CD4-positive, alpha-beta T cell (primary cell): Measurements from ENCODE around the gene HPF1. TPM values are rescaled to one million over a fixed set of nuclear protein-coding genes. Genes with fewer than 3 reads are reported as not detected.
A peak's percentile ranks its signal among the peaks of the same experiment; 100 is the strongest.
"Not testable (repeated sequence)": the region's sequence is repeated elsewhere in the genome, so short reads cannot be mapped to it uniquely, and the experiment has no call there.

Experiments used
- ATAC-seq: fragments of 200-7000 bp; cut with Tn5 transposase; one replicate; pipeline ENCODE4 v1.10.0; 2022; ENCODE audit warnings: mild to moderate bottlenecking; ENCODE audit not compliant: poor library complexity
- CTCF ChIA-PET: fragments of 350-600 bp; sonication (Branson Sonifier 250); formaldehyde crosslinking; loops from one replicate; lab custom pipeline; 2021; ENCODE audit warnings: antibody characterized with exemption, inconsistent platforms; lab: Charles Lee
- POLR2A ChIA-PET: fragments of 350-600 bp; sonication (Branson Sonifier 250); formaldehyde crosslinking; loops from one replicate; lab custom pipeline; 2021; ENCODE audit warnings: antibody characterized with exemption, inconsistent platforms; lab: Charles Lee
- DNase-seq, 14 experiments: peaks; one replicate each; pipeline ENCODE4 v3.0.0-alpha.2; 2013 to 2020; ENCODE audit warnings: mixed read lengths in 2 of 14
- H3K27ac ChIP-seq, 2 donors: one replicate each; pipeline versions ENCODE4 v1.5.1 to v1.7.0; 2013; ENCODE audit warnings: low read length in 2 of 2, low read depth in 1 of 2, mild to moderate bottlenecking in 1 of 2
- H3K27me3 ChIP-seq, 2 experiments: 1 replicate in 1 of 2; 2 replicates in 1 of 2; pipeline versions ENCODE4 v1.6.1 to v1.7.0; 2013; ENCODE audit warnings: low read length in 2 of 2, control low read depth in 1 of 2, mild to moderate bottlenecking in 1 of 2, moderate library complexity in 1 of 2; ENCODE audit not compliant: insufficient read depth in 2 of 2, control insufficient read depth in 1 of 2
- H3K36me3 ChIP-seq: one replicate; pipeline ENCODE4 v1.6.1; 2013; ENCODE audit warnings: low read length, control low read depth; ENCODE audit not compliant: insufficient read depth
- H3K4me1 ChIP-seq: one replicate; pipeline ENCODE4 v1.6.1; 2013; ENCODE audit warnings: low read length, control low read depth; ENCODE audit not compliant: insufficient read depth
- H3K4me3 ChIP-seq: one replicate; pipeline ENCODE4 v1.5.1; 2013; ENCODE audit warnings: mild to moderate bottlenecking, low read length, moderate library complexity
- H3K9me3 ChIP-seq, 2 experiments: 1 replicate in 1 of 2; 2 replicates in 1 of 2; pipeline versions ENCODE4 v1.6.1 to v1.7.0; 2013; ENCODE audit warnings: low read length in 2 of 2, mild to moderate bottlenecking in 2 of 2, control low read depth in 1 of 2, moderate library complexity in 1 of 2; ENCODE audit not compliant: control insufficient read depth in 1 of 2, insufficient read depth in 1 of 2
- H3K27ac Mint-ChIP-seq: one replicate; pipeline ENCODE4 v1.8.0; 2020; ENCODE audit warnings: mixed read lengths
- H3K27me3 Mint-ChIP-seq: one replicate; pipeline ENCODE4 v1.8.0; 2021; ENCODE audit warnings: mixed read lengths
- H3K36me3 Mint-ChIP-seq: one replicate; pipeline ENCODE4 v1.8.0; 2021; ENCODE audit warnings: low read depth, mixed read lengths
- H3K4me1 Mint-ChIP-seq: one replicate; pipeline ENCODE4 v1.8.0; 2021; ENCODE audit warnings: low read depth, mixed read lengths
- H3K4me3 Mint-ChIP-seq: one replicate; pipeline ENCODE4 v1.8.0; 2020; ENCODE audit warnings: mild to moderate bottlenecking, mixed read lengths
- H3K9me3 Mint-ChIP-seq: one replicate; pipeline ENCODE4 v1.8.0; 2020; ENCODE audit warnings: mixed read lengths
- CTCF ChIP-seq: fragments of 200-600 bp; IDR thresholded peaks from one replicate; pipeline ENCODE4 v1.8.0; 2022; ENCODE audit warnings: antibody characterized with exemption, mild to moderate bottlenecking
- intact Hi-C, 2 experiments: fragments of 100-400 bp; cut with DNase I in 1 of 2; cut with micrococcal nuclease in 1 of 2; formaldehyde crosslinking; loops; one replicate each; pipeline versions ENCODE4 v1.15.1 to v1.9.0; 2023 to 2025; cut with DNase I, micrococcal nuclease
- polyA plus RNA-seq, 2 donors: library from polyadenylated mRNA; unstranded; fragments of 120-200 nt; gene quantifications; one replicate each; pipeline ENCODE4 v1.2.1, GENCODE V29; 2013
- total RNA-seq, 174 experiments: library from RNA in 2 of 174; stranded (reverse) in 2 of 174; gene quantifications; one replicate each; pipeline ENCODE4 v1.2.3 and lab custom pipeline; 2021 to 2026

The HPF1 gene
- 1 to 10 TPM; 4.4 to 4.8 TPM for total RNA-seq
- polyA plus RNA-seq (2013, experiment 1 of 2) = 24.1 TPM
- polyA plus RNA-seq (2013, experiment 2 of 2) = 20.3 TPM
- 4.7 to 40.4 (median 13.2) reads per million in 172 experiments for total RNA-seq (lab: John Stamatoyannopoulos, UW)

- Histone ChIP-seq H3K4me3 (peak within 1 kb of the TSS; percentile 83), H3K27me3 (no peaks in the 10 kb centered on the region), H3K9me3 (no peaks in the 10 kb centered on the region), H3K27ac (peak within 1 kb of the TSS; percentile 23 to 29), H3K36me3 (peaks cover 3% of the 10 kb centered on the region), H3K4me1 (peaks cover 17% of the 10 kb centered on the region)
- peak; percentile 83 to 99 (median 92) for DNase-seq
- intact Hi-C loops = loop anchor here (2.0 to 10.0 kb wide), 6 partner anchors 95 to 1440 kb away; partner anchors contain the start of genes NEK1 (in 2 of the 2), DDX60 (in 1 of the 2), DDX60L (in 1 of the 2) and MFAP3L (in 1 of the 2)
- CTCF ChIA-PET = interaction anchor here (1.1 kb wide), 1 partner anchor 145 kb away, joined by 3 read pairs; the partner anchor contains the start of gene NEK1
- H3K4me1 Mint-ChIP-seq = peaks cover 33% of the 10 kb centered on the region
- ATAC-seq = peak; percentile 97
- H3K36me3 Mint-ChIP-seq = no peaks in the 10 kb centered on the region
- POLR2A ChIA-PET = interaction anchor here (1.2 kb wide), 3 partner anchors 145 to 747 kb away, joined by 3 to 7 read pairs (median 6); partner anchors contain the start of genes CBR4, MFAP3L and NEK1
- TF ChIP-seq CTCF = no peak
- H3K4me3 Mint-ChIP-seq = peak within 1 kb of the TSS; percentile 85
- no peaks in the 10 kb centered on the region for H3K9me3 Mint-ChIP-seq
- H3K27ac Mint-ChIP-seq = peak within 1 kb of the TSS; percentile 26
- no peaks in the 10 kb centered on the region for H3K27me3 Mint-ChIP-seq
Measured at GRCh38 chr4:169757575-169758184, at the start of gene HPF1. Gene HPF1, minus strand, starts transcription at chr4:169757944. Its CDS starts 67 bp downstream, at chr4:169757877.

GRCh38 chr4:169806770-169807169 is 49.0 kb upstream of the HPF1 start:
- POLR2A ChIA-PET, H3K9me3 Mint-ChIP-seq, H3K4me1 Mint-ChIP-seq: not testable (repeated sequence)

GRCh38 chr4:169803413-169803812 is 45.7 kb upstream of the HPF1 start:
- no peaks in the 10 kb centered on the region for H3K9me3 Mint-ChIP-seq
- no peaks in the 10 kb centered on the region for H3K9me3 ChIP-seq
- H3K36me3 Mint-ChIP-seq = no peaks in the 10 kb centered on the region
- no peak for TF ChIP-seq CTCF
- peaks cover 7% of the 10 kb centered on the region for H3K27me3 Mint-ChIP-seq
- no peaks in the 10 kb centered on the region for H3K27me3 ChIP-seq
- intact Hi-C loops = no loop called here
- DNase-seq (no peak), ATAC-seq (no peak)
- H3K4me1 Mint-ChIP-seq = no peaks in the 10 kb centered on the region
- POLR2A ChIA-PET = no interaction called here
- no peak overlapping the region for H3K27ac ChIP-seq
- no peak overlapping the region for H3K27ac Mint-ChIP-seq
- H3K4me3 ChIP-seq = no peak overlapping the region
- H3K36me3 ChIP-seq = no peaks in the 10 kb centered on the region
- CTCF ChIA-PET = no interaction called here
- no peak overlapping the region for H3K4me3 Mint-ChIP-seq
- H3K4me1 ChIP-seq = no peaks in the 10 kb centered on the region

More at GRCh38 chr4:169806770-169807169, 49.0 kb upstream of the HPF1 start:
- H3K4me1 ChIP-seq, H3K36me3 Mint-ChIP-seq, H3K27me3 ChIP-seq, DNase-seq, CTCF ChIA-PET, H3K4me3 ChIP-seq, H3K4me3 Mint-ChIP-seq, intact Hi-C loops, ATAC-seq, H3K9me3 ChIP-seq, H3K36me3 ChIP-seq, H3K27me3 Mint-ChIP-seq, H3K27ac ChIP-seq, H3K27ac Mint-ChIP-seq: not testable (repeated sequence)
